ENCODE data around the gene PDPR. TPM values are rescaled to one million over a fixed set of nuclear protein-coding genes. Genes with fewer than 3 reads are reported as not detected.
"Not testable (repeated sequence)": the region's sequence is repeated elsewhere in the genome, so short reads cannot be mapped to it uniquely, and the experiment has no call there.

Gene PDPR
- total and polyA plus RNA-seq, 2 of the 8 experiments (the other 6 are each of a cell fraction or from before 2014, with no cell fraction given) = 40.2 to 43.1 TPM

DNA sequence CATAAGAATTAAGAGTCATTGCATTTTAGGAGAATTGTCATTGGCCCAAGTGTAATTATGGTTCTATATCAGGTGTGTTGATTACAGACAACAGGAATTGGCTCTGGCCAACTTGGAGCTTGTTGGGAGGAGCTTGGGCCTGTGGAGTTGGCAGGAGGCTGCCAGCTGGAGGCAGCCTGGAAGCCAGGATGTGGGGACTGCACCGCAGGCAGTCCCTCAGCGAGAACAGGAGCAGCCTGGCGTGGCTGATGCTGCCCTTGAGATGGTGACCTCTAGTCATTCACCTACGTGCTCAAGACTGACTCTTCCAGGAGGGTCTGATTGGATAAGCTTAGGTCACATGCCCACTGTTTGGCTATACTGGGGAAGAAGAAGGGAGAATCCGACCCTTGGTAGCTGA lies 13.6 kb downstream of the PDPR start:
- H3K56ac ChIP-seq (replicated peaks; ENCODE audit: insufficient read length, low read depth, low read length); H3K23ac ChIP-seq (ENCODE audit: insufficient read length); H2BK12ac ChIP-seq (ENCODE audit: low read depth, low read length); H3K9ac ChIP-seq (replicated peaks in 1 of 4; ENCODE audit: extremely low read depth in 1 of 4, low read depth in 3 of 4, low read length in 3 of 4); H4K8ac ChIP-seq (ENCODE audit: extremely low read depth, insufficient read depth, low read length); H3K4me3 ChIP-seq (ENCODE audit: extremely low read depth in 1 of 4, insufficient read depth in 2 of 4, low read depth in 3 of 4, low read length in 4 of 4); H2BK120ac ChIP-seq (replicated peaks; ENCODE audit: low read depth, low read length); H4K20me1 ChIP-seq (replicated peaks in 1 of 2; ENCODE audit: control insufficient read depth in 1 of 2, insufficient read depth in 2 of 2, low read length in 2 of 2); H4K91ac ChIP-seq (replicated peaks; ENCODE audit: insufficient read length, low read length); H3K27ac ChIP-seq (ENCODE audit: low read depth, low read length); H3K18ac ChIP-seq (ENCODE audit: extremely low read depth, low read length); H2BK15ac ChIP-seq (ENCODE audit: low read length); H4K5ac ChIP-seq (ENCODE audit: insufficient read length, low read depth, low read length); H3K9me3 ChIP-seq (ENCODE audit: insufficient read depth in 2 of 2, low read depth in 1 of 2, low read length in 1 of 2); H2AK5ac ChIP-seq (ENCODE audit: low read depth, low read length); CTCF ChIA-PET (ENCODE audit: partially characterized antibody); FAIRE-seq; DNase-seq (ENCODE audit: low read depth in 1 of 2, low spot score in 2 of 2); POLR2A ChIA-PET (ENCODE audit: partially characterized antibody); H3K4me2 ChIP-seq (ENCODE audit: insufficient read depth in 1 of 2, low read depth in 2 of 2, low read length in 2 of 2); H2BK20ac ChIP-seq (ENCODE audit: low read length); H3K23me2 ChIP-seq (ENCODE audit: low read depth, low read length); H3K79me2 ChIP-seq (ENCODE audit: control insufficient read depth in 1 of 2, insufficient read depth in 2 of 2, low read length in 2 of 2); H2BK5ac ChIP-seq (ENCODE audit: low read depth, low read length); H3K79me1 ChIP-seq (ENCODE audit: low read depth, low read length); H2AFZ ChIP-seq (ENCODE audit: low read length); H3K27me3 ChIP-seq (replicated peaks in 1 of 4; ENCODE audit: control insufficient read depth in 3 of 4, extremely low read depth in 1 of 4, insufficient read depth in 3 of 4, low read length in 3 of 4); H3K14ac ChIP-seq (ENCODE audit: insufficient read length); H3K4me1 ChIP-seq (replicated peaks in 1 of 4; ENCODE audit: control insufficient read depth in 3 of 4, insufficient read depth in 4 of 4, low read length in 3 of 4); H3K4ac ChIP-seq (replicated peaks; ENCODE audit: insufficient read length, low read depth, low read length): not testable (repeated sequence)
- 90% methylated on average over 4 of the region's 5 CpGs; no CpG with 5 or more reads in 1 of the 2 experiments for WGBS, 2 experiments (ENCODE audit: extremely low coverage in 1 of 2, insufficient coverage in 1 of 2, insufficient read length in 1 of 2, insufficient replicate concordance in 2 of 2, low coverage in 1 of 2, low lambda C conversion rate in 2 of 2, missing lambda C conversion rate in 1 of 2)
- peaks cover 7 to 45% (median 30%) of the 10 kb centered on the region in 4 experiments; a peak in 6 of 8 replicates for H3K36me3 ChIP-seq (ENCODE audit: control insufficient read depth in 2 of 4, insufficient read depth in 4 of 4, low read length in 3 of 4)

DNA sequence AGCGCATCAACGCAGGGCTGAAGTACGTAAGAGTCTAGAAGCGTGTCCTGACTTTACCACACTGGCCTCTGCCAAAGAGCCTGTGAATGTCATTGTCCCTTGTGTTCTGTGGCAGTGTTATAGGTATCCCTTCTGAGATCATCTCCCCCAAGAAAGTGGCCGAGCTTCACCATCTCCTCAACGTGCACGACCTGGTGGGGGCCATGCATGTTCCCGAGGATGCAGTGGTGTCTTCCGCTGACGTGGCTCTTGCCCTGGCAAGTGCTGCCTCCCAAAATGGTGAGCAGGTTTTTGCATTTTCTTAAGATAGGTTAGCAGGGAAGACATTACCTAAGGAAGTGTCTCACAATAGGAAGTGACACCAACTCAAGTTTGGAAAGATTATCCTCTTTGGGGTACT lies 14.7 kb downstream of the PDPR start:
- H4K91ac ChIP-seq (replicated peaks; ENCODE audit: insufficient read length, low read length); H3K9me3 ChIP-seq (ENCODE audit: insufficient read depth in 2 of 2, low read depth in 1 of 2, low read length in 1 of 2); H2BK12ac ChIP-seq (ENCODE audit: low read depth, low read length); H2AFZ ChIP-seq (ENCODE audit: low read length); H2BK15ac ChIP-seq (ENCODE audit: low read length); H3K23me2 ChIP-seq (ENCODE audit: low read depth, low read length); H3K4me3 ChIP-seq (ENCODE audit: extremely low read depth in 1 of 4, insufficient read depth in 2 of 4, low read depth in 3 of 4, low read length in 4 of 4); H3K27ac ChIP-seq (ENCODE audit: low read depth, low read length); H4K8ac ChIP-seq (ENCODE audit: extremely low read depth, insufficient read depth, low read length); H2BK20ac ChIP-seq (ENCODE audit: low read length); H3K14ac ChIP-seq (ENCODE audit: insufficient read length); H3K18ac ChIP-seq (ENCODE audit: extremely low read depth, low read length); H3K23ac ChIP-seq (ENCODE audit: insufficient read length); H3K56ac ChIP-seq (replicated peaks; ENCODE audit: insufficient read length, low read depth, low read length); H3K4ac ChIP-seq (replicated peaks; ENCODE audit: insufficient read length, low read depth, low read length); H3K79me1 ChIP-seq (ENCODE audit: low read depth, low read length); H3K79me2 ChIP-seq (ENCODE audit: control insufficient read depth in 1 of 2, insufficient read depth in 2 of 2, low read length in 2 of 2); H2AK5ac ChIP-seq (ENCODE audit: low read depth, low read length); DNase-seq (ENCODE audit: low read depth in 1 of 2, low spot score in 2 of 2); H3K27me3 ChIP-seq (replicated peaks in 1 of 4; ENCODE audit: control insufficient read depth in 3 of 4, extremely low read depth in 1 of 4, insufficient read depth in 3 of 4, low read length in 3 of 4); H3K4me1 ChIP-seq (replicated peaks in 1 of 4; ENCODE audit: control insufficient read depth in 3 of 4, insufficient read depth in 4 of 4, low read length in 3 of 4); H3K4me2 ChIP-seq (ENCODE audit: insufficient read depth in 1 of 2, low read depth in 2 of 2, low read length in 2 of 2); H4K20me1 ChIP-seq (replicated peaks in 1 of 2; ENCODE audit: control insufficient read depth in 1 of 2, insufficient read depth in 2 of 2, low read length in 2 of 2); POLR2A ChIA-PET (ENCODE audit: partially characterized antibody); H3K9ac ChIP-seq (replicated peaks in 1 of 4; ENCODE audit: extremely low read depth in 1 of 4, low read depth in 3 of 4, low read length in 3 of 4); H4K5ac ChIP-seq (ENCODE audit: insufficient read length, low read depth, low read length); H2BK5ac ChIP-seq (ENCODE audit: low read depth, low read length); FAIRE-seq; CTCF ChIA-PET (ENCODE audit: partially characterized antibody); H2BK120ac ChIP-seq (replicated peaks; ENCODE audit: low read depth, low read length): not testable (repeated sequence)
- H3K36me3 ChIP-seq (ENCODE audit: control insufficient read depth in 2 of 4, insufficient read depth in 4 of 4, low read length in 3 of 4) = peaks cover 7 to 44% (median 30%) of the 10 kb centered on the region in 4 experiments; a peak in 6 of 8 replicates
- 96% methylated on average over 6 of the region's 10 CpGs; no CpG with 5 or more reads in 1 of the 2 experiments for WGBS, 2 experiments (ENCODE audit: extremely low coverage in 1 of 2, insufficient coverage in 1 of 2, insufficient read length in 1 of 2, insufficient replicate concordance in 2 of 2, low coverage in 1 of 2, low lambda C conversion rate in 2 of 2, missing lambda C conversion rate in 1 of 2)
